GM10266 (cell line): Measurements from ENCODE around the gene ABLIM1.

Source experiments
- DNase-seq: peaks from one replicate; pipeline ENCODE4 v3.0.0; 2012; ENCODE audit errors: extremely low spot score
- TF ChIP-seq, protein P1 (sequence below): IDR thresholded peaks from 2 replicates; pipeline ENCODE4 v1.5.1; 2012; ENCODE audit warnings: mild to moderate bottlenecking, low read depth; ENCODE audit not compliant: control insufficient read depth, insufficient read depth; ENCODE audit errors: missing control alignments

ABLIM1 gene

DNA sequence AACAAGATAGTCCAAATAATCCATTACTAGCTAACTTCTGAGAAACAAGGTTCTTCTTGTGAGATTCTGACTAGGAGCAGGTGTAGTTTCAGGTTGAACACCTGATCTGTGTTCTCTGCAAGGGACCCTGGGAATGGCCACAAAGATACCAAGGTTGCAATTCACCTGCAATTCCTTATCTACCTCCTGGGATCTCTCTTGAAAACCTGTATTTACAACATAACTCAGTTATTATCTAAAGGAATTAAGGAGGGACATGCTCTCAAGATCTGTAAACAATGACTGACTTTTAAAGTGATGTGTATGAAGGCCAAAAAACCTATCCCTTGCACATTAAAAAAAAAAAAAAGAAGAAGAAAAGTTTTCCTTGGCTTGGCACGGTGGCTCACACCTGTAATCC lies 54.8 kb downstream of the ABLIM1 start:
- no peak for DNase-seq
- TF ChIP-seq, protein P1, sequence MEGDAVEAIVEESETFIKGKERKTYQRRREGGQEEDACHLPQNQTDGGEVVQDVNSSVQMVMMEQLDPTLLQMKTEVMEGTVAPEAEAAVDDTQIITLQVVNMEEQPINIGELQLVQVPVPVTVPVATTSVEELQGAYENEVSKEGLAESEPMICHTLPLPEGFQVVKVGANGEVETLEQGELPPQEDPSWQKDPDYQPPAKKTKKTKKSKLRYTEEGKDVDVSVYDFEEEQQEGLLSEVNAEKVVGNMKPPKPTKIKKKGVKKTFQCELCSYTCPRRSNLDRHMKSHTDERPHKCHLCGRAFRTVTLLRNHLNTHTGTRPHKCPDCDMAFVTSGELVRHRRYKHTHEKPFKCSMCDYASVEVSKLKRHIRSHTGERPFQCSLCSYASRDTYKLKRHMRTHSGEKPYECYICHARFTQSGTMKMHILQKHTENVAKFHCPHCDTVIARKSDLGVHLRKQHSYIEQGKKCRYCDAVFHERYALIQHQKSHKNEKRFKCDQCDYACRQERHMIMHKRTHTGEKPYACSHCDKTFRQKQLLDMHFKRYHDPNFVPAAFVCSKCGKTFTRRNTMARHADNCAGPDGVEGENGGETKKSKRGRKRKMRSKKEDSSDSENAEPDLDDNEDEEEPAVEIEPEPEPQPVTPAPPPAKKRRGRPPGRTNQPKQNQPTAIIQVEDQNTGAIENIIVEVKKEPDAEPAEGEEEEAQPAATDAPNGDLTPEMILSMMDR: no peak

- no peak for DNase-seq
- TF ChIP-seq, protein P1: no peak
These were observed 58.0 kb downstream of the ABLIM1 start for GRCh38 chr10:114600057-114600456.

DNA sequence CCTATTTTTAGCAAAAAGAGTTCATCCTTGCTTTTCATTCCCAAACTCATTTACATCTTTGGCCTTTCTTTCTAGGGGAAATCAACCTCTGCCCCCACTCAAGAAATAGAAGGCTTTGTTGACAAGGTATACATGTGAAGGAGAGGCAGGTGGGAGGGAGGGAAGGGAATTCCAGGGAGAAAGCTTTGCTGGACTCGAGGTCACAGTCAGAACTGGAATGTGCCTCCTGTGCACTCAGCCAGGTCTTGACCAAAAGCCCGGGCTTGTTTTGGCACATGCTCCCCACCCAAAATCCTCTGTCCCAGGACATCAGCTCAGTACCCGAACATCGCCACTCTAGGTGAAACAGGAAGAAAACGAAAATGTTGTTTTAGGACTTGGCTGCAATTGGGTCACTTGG lies 61.3 kb downstream of the ABLIM1 start:
- TF ChIP-seq, protein P1: no peak
- DNase-seq: no peak

DNA sequence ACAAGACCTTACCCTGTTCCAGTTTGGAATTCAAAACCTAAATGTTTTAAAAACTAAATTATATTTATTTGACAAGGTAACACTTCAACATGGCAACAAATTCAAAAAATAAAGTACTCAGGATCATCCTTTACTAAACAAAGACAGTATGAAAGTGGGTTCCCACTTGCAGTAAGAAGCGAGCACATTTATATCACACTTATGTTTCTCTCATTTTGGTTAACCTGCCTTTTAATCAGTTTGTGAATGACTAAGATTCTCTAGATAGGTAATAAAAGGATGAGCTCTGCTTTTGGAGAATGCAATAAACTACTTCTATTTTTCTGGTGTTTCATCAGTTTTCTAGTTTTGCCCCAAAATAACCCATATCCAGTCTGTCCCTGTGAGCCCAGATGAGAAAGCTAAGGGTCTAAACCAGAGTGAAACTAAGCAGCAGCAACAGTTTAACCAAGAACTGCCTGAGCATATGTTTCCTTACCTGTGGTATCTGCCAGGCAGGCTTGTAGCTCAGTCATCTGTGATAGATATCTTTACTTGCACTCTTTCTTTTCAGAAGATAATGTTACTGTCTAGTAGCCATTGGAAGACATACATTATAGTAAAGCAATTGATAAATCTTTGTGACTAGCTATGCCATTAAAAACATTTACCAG lies 64.1 kb downstream of the ABLIM1 start:
- TF ChIP-seq, protein P1: no peak
- DNase-seq: no peak

DNA sequence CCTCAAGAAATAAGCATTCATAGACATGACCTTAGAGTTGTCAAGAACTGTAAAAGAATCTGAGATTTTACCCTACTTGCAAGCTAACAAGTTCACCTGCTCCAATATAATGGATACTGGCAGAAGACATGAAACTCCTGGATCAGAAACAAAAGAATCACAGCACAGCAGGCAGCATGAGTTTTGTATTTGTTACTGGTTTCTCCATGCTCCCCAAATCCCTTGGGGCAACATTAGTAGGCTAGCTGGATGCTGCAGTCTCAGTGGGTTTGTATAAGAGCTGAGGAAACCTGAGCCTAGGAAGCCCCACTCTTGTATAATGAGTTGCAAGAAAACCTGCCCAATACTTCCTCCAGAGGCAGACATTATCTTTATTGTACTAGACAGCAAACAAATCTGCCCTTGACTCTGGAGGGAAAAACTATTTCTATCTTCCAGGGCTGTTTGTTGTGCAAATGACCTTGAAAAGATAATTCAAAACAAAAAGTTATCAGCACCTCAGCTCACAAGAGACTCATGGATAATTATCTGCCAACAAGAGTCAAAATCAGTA lies 64.8 kb downstream of the ABLIM1 start:
- TF ChIP-seq, protein P1: no peak
- no peak for DNase-seq

GRCh38 chr10:114590993-114591392 lies 67.1 kb downstream of the ABLIM1 start:
- no peak for DNase-seq
- TF ChIP-seq, protein P1: no peak

DNA sequence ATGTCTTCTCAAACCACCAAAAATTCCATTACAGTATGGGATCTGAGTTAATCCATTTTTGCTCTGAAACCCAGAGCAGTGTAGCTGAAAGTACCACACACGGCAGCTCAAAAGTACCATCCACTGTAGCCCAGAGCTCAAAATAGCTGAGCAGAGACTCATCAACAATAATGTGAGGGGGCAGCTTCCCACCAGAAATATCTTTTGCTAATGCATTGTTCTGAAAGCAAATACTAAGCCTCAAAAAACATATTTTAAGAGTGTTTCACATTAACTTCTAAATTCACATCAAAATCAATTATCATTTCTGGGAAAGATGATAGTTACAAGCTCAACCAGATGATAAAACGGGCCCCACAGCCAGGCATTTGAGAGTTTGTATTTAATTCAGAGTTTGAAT lies 73.7 kb downstream of the ABLIM1 start:
- TF ChIP-seq, protein P1: no peak
- DNase-seq: no peak
